HG03159 (cell line): ENCODE results near the gene DNAJB6.

Source experiments
- ATAC-seq: cut with Tn5 transposase; IDR thresholded peaks from one replicate; pipeline ENCODE4 v1.9.1; 2021; ENCODE audit warnings: mild to moderate bottlenecking, moderate library complexity; ENCODE audit not compliant: unreplicated experiment

The DNAJB6 gene

GRCh38 chr7:157407512-157408257, 70.9 kb downstream of the DNAJB6 start:
- no peak for ATAC-seq

- no peak for ATAC-seq
Measured at GRCh38 chr7:157408258-157409101, 71.7 kb downstream of the DNAJB6 start.

GRCh38 chr7:157409149-157409752, 72.4 kb downstream of the DNAJB6 start:
- no peak for ATAC-seq

- ATAC-seq, result no peak
Measured at GRCh38 chr7:157409753-157410727, 73.2 kb downstream of the DNAJB6 start.

GRCh38 chr7:157410831-157411556, 74.2 kb downstream of the DNAJB6 start:
- ATAC-seq, result no peak

GRCh38 chr7:157411580-157411979, 74.8 kb downstream of the DNAJB6 start:
- ATAC-seq, result no peak

- no peak for ATAC-seq
Measured at GRCh38 chr7:157412021-157412443, 75.2 kb downstream of the DNAJB6 start.

- ATAC-seq, result no peak
Measured at GRCh38 chr7:157412491-157413180, 75.8 kb downstream of the DNAJB6 start.

GRCh38 chr7:157413881-157414701, 77.3 kb downstream of the DNAJB6 start:
- ATAC-seq, result no peak

- ATAC-seq, result no peak
Measured at GRCh38 chr7:157414702-157415096, 77.9 kb downstream of the DNAJB6 start.

GRCh38 chr7:157415486-157415885, 78.7 kb downstream of the DNAJB6 start:
- ATAC-seq, result no peak

GRCh38 chr7:157416011-157416410, 79.2 kb downstream of the DNAJB6 start:
- no peak for ATAC-seq

- ATAC-seq, result no peak
Measured at GRCh38 chr7:157418204-157419034, 81.6 kb downstream of the DNAJB6 start.

GRCh38 chr7:157419035-157419293, 82.2 kb downstream of the DNAJB6 start:
- ATAC-seq, result no peak

- no peak for ATAC-seq
Measured at GRCh38 chr7:157422279-157422678, 85.5 kb downstream of the DNAJB6 start.

GRCh38 chr7:157423348-157423747, 86.5 kb downstream of the DNAJB6 start:
- no peak for ATAC-seq

GRCh38 chr7:157423886-157424565, 87.2 kb downstream of the DNAJB6 start:
- no peak for ATAC-seq
